Renal cortical epithelial cell (primary cell): ENCODE measurements around the gene LIFR. TPM values are rescaled to one million over a fixed set of nuclear protein-coding genes. Genes with fewer than 3 reads are reported as not detected.
A peak's percentile ranks its signal among the peaks of the same experiment; 100 is the strongest.

Experiments used
- DNase-seq: peaks from one replicate; pipeline ENCODE4 v3.0.0-alpha.2; 2011; ENCODE audit warnings: low read depth
- total RNA-seq: library from RNA; depleted of rRNA; stranded (reverse); fragments of >200 nt; gene quantifications from 2 replicates; pipeline ENCODE4 v1.2.3, GENCODE V29; 2014

LIFR gene
- total RNA-seq, 1 donor from 2014 or later: 45.7 TPM

DNA sequence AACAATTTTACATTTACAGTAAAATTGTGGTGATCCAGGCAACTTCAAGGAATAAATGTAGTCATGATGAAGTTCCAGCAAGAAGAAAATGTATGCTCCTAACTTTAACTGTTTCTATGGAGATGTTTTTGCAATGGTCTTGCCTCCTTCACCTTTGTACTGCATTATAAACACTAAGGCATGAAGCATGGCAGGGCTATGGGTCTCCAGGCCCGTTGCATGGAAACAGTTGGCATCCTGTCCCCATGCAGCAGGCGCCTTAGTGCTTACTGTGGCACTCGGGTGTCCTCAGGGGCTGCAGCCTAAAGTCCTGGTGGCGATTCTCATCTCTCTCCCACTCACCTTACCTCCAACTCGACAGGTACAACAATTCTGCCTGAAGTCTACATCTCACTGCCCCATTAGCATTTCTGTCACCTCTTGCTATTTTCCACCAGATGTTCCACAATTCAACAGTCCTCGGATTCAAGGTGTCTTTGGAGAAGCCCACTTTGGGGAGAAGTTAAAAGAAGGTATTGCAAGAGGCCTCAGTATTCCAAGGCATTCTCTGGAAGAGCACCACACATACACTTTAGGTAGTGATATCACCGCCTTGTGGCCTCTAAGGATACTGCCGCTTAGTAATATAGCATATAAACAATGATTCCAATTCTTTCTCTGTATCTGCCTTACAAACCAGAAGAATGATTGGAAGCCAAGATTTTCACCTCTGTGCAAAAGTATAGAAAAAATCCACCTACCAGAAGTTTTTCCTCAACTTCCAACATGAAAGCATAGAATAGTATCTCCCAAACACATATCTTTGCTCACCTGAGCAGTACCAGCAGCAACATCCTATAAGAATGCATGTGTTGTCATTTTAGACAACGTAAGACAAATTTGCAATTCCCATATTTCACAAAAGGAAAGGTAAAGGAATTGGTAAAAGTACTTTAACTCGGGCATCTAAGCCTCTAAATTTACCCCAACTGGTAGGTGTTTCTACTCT, 5.1 kb downstream of the LIFR start:
- DNase-seq: peak; percentile 58

DNA sequence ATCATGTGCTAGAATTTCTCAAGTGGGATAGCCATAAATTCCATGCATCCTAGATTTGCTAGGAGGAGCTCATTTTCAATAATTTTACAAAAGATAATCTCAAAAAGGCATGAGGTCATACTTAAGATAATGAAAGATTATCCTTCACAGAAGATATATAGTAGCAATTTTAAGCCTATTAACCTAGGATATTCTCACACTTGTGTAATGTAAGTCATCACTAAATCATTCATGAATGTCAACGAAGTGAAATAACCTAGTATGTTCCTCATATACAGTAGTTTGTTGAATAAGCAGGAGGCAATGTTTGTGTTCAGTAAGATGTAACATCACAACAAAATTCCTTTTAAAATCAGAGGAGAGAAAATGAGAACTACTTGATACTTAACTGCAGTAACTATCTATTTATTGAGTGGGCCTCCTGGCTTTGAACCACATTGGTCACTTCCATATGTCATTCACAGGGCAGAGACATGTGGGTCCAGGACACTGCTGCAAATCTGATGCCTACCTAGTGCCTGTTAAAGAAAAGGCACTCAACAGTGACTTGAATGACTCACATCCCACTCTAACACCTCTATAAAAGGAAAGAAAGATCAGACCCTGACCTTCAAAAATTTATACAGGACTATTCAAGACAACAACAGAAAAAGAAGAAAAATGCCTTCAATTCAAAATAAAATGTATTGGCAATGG, 8.2 kb downstream of the LIFR start:
- DNase-seq: peak; percentile 81

DNA sequence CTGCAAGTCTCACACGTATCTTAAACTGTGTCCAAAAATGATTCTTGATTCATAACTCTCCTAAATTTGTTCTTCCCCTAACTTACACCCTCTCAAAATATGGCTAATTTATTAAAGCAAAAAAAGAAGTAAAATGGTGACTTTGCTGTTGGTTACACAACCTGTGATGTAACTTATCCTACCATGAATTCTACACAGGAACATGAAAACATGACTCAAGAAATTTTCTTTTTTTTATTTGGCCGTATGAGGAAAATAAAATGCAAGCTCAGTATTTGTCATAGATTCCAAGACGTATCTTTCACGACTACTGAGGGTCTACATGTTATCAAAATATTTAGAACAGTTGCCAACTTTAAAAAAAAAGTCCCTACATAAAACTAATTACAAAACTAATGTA, 9.2 kb downstream of the LIFR start:
- DNase-seq: no peak

DNA sequence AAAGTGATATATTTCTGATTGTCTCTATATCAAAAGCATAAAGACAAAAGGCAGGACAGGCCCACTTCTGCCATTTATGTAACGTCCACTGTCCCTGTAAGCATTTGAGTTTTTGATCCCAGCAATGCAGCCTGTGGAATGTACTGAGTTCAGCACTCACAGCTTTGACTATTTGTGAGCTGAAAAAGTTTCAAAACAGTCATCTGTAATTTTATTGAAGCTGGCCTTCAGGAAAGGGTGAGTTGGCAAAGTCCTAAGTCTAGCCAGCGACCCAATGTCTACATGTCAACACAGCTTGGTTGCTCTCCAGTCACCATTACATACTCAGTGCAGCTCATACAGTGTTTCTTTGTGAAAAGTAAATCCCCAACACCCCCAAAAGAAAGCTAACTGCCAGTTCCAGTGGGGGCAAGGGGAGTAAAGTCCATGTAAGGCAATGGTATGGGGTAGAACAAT, 9.7 kb downstream of the LIFR start:
- no peak for DNase-seq

DNA sequence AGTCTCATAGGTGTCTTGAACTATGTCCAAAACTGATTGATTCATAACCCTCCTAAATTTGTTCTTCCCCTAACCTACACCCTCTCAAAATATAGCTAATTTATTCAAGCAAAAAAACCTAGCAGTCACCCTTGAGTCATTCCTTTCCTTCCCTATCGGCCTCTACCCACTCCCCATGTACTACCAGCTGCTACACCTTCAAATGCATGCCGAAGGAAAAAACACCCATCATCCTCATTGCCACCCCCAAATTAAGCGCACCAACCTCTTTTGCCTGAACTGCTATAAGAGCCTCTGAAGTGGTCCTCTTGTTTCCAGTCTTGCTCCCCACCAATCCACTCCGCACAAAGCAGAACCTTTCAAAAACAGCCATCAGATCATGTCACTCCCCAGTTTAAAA, 12.6 kb downstream of the LIFR start:
- DNase-seq: no peak

DNA sequence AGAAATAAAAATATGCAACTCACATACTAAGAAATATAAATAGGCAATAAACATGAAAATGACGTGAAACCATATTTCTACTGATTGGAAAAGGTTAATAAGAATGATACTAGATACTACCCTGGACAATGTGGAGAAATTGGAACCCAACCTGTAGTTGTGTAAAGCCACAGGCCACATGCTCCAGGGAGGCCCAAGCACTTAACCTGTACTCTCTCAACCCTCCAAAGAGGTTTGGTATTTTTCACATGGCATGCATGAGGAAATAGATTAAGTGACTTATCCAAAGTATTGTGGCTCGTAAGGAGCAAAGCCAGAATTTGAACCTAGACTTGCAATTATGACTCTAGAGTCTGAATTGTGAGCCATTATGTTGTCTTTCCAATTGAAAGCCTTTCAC, 13.4 kb downstream of the LIFR start:
- no peak for DNase-seq

DNA sequence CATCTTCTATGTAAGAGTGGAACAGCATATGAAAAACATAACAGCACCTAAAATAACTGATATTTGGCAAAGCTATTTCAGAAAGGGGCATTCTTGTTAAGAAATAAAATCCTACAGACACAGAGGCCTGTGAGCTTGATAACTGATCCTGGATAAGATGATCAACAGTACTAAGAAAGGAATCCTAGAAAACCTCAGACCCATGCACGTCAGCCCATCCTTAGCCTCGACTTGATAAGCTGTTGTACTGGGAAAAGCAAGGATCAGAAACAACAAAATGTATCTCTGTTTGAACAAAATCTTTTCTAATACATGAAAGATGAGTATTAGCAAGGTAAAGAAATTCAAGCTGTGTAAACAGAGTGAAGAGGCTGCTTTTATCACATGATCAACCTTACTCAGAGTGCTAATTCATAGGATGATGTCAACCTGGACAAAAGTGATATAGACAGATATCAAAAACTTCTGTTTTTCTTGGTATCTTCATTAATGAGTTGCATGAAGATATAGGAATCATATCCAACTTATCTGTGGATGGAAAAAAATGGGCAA, 15.2 kb downstream of the LIFR start:
- no peak for DNase-seq

DNA sequence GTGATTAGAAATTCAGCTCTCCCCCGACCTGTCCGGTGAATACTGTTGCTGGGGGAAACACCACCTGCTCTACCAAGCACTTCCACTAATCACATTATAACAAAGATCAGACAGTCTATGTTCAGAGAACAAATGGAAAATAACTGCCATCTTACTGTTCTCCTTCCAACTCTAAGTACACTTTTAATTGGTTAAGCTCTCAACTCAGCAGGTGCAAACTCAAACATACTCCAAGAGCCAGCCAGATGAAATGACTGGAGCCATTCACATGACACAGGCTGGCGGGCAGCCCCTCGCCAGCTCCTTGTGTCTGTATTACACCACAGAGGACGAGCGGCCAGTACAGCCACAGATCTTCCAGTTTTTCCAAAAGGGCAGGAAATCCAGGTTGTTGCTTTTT, 16.1 kb downstream of the LIFR start:
- DNase-seq: no peak

DNA sequence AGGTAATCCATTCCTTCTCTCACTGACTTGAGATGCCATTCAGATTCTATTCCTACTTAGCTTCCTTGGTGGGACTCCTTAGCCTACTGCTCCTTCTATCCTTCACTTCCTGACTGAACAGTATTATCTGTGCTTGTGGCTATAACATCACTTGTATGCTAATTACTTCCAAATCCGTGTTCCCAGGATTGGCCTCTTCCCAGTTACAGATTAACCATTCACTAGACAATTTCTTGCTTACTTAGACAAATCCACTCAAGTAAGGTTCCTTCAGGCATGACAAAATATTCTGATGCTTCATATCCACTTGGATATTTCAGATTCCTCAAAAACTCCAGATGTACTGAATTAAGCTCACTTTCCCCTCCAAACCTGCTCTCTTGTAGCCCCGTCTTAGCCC, 18.3 kb downstream of the LIFR start:
- DNase-seq: peak; percentile 79

DNA sequence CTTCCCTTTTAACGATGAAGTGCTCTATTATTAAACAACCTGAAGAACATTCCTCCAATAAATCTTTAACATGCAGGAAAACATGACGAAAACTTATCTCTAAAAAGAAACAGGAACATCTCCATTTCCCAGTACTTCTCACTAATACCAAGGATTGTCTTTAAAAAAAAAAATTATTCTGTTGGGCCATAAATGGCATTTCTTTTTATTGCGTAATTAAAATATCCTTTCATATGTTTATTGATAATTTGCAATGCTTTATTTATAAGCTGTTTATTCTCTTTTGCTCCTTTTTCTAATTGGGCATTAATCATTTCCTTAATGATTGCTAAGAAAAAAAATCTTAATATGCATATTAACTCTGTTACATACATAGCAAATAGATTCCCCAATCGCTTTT, 18.9 kb downstream of the LIFR start:
- DNase-seq: no peak

DNA sequence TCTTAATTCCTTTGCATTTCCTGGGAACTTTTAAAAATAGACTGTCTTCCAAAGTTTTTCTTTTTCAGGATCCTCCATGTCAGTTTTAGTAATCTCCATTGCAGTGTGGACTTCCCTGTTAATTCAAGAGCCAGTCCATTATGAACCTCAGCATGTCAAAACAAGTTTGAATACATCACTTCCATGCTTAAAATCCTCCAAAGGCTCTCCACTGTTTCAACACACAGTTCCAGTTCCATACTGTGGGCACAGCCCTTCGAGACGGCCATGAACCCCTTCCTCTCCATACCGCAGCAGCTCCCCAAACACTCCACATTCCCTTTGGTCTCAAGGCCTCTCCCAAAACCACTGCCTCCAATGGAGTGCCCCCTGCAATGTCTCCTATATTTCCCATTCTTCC, 19.5 kb downstream of the LIFR start:
- DNase-seq: no peak

DNA sequence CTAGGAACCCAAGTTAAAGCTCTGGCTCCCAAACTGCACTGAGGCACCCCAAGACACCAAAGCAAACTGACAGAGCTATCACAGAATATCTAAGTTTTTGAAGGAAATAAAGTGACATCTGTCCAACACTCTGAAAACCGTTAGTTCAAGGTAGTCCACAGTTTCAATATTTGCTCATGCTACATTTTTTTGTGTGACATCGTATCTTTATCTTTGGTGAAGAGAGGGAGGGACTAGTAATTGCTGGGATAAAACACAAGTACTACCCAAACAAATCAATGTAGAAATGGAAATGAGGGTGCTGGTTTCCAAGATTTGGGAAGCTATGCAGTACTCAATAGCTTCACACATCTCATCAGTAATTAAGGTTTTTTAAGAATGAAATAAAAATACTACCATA, 20.6 kb downstream of the LIFR start:
- DNase-seq: no peak

DNA sequence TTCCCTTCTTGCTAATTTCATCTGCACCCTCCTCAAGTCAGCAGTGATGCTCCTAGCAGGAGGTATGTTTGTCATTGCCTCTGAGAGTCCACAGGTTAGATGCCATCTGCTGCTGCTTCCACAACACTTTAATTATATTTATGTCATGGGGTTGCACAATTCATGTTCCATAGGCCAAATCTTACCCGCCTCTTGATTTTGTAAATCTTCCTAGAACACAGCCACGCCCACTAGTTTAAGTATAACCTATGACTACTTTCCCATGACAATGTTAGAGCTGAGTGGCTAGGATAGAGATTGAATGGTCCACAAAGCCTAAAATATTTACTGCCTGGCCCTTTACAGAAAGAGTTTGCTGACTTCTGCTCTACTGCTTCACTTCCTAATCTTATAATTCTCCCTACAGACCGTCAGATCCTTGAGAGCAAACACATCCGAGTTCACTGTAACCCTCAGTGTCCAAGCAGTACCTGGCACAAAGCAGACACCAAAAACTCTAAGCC, 21.1 kb downstream of the LIFR start:
- DNase-seq: peak; percentile 53

DNA sequence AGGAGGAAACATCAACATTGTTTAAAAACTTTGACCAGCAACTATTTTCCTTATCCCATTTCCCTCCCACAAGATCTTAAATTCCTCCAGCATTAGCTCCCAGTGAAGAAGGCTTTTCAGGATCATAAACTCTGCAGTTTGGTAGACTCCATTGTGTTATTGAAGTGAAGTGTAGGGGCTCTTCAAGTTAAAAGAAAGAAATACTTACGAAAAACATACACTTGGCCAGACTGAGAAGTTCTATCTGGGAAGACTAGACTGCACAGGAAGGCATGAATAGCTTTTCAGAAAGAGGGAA, 22.3 kb downstream of the LIFR start:
- peak; percentile 66 for DNase-seq

DNA sequence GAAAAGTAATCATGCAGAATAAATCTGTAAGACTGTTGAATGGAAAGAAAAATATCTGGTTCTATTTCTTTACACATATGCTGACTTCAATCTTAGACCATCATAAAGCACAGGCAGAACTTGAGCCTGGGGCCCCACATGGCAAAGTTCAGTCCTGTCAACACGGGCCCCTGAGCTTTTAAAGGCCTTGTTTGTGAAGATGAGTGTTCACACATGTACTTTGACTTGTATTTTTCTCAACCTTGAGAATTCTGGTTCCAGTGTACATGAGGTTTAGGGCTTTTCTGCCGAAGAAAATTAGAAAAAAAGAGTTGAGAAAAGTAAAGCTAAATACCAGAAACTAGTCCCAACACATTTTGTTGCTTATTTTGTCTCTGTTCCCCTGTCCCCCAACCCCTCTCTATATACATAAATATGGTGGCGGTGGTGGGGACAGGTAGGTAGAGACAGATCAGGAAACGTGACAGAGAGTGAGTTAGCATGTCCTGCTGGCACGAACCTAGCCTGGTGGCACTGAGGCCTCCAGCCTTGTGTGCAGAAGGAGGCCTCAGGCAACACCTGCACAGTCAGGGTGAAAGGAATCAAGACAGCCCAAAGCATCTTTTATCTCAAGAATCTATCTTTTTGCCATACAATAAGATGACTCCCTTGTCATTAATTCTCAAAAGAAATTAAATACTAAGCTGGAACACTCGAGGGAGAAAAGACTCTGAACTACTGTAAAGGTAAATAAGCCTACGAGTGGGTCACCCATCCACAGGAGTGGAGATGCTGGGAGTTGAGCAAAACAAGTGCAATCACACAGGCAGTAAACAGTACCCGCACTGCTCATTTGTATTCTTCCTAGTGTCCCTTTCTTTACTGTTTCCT, 22.9 kb downstream of the LIFR start:
- no peak for DNase-seq

DNA sequence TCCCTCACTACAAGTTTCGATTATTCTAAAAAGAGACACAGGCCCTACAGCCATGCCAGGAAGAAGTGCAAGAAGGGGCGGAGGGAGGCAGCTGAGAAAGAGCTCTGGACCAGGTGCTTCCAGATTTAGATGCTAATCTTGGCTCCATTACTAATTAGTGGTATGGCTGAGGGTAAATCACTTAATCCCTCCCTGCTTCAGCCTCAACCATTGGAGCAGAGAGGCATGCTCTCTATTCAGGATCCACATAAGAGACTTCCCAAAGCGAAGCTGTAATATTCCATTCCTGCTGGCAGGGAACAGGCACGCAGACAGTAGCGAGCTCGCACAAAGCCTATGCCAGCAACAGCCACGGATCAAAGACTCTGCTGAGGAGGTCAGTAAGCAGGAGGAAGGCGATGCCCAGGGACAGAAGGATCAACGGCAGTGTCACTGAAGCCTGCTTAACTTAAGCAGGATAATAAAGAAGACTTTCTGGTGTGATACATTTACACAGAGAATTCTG, 24.2 kb downstream of the LIFR start:
- DNase-seq: peak; percentile 47

DNA sequence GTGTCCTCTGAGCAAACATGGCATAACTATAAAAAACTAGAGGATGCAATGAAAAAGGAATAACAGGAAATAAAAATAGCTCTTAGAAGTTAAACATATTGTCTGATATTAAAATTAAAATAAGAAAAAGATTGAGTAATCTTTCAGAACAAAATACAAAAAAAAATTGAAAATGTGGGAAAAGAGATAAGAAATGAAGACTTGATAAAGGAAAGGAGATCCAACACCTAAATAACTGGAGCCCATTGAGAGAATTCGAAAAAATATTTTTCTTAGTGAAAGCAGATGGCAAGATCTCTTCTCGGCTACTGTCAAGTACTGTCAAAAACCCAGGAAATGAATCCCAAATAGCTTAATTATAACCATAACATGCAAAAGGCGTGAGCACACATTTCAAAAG, 24.9 kb downstream of the LIFR start:
- DNase-seq: no peak

DNA sequence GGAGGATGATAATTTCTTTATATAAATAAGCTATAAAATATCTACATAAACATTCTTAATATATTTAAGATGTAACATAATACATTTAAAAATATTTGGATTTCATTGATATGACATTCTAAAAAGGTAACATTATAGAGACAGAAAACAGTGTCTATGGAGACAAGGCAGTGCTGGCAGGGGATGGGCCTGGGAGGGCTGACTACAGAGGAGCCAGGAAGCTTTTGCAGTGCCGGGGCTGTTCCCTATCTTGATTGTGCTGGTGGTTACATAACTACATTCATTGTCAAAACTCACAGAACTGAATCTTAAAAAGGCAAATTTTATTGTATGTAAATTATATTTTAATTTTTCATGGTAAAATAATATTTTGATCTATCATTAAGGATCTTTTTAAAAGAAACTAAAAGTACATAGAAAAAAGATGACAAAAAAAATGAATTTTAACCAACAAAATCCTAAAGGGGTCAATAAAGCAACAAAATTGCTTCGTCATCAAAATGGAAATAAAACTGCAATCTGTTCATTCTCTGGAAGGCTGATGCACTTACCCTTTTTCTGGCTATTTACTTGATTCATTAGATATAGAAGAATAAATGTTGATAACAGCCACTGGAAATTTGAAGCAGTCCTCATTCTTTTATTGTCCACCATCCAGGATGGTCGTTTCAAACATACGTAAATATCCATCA, 26.3 kb downstream of the LIFR start:
- no peak for DNase-seq

DNA sequence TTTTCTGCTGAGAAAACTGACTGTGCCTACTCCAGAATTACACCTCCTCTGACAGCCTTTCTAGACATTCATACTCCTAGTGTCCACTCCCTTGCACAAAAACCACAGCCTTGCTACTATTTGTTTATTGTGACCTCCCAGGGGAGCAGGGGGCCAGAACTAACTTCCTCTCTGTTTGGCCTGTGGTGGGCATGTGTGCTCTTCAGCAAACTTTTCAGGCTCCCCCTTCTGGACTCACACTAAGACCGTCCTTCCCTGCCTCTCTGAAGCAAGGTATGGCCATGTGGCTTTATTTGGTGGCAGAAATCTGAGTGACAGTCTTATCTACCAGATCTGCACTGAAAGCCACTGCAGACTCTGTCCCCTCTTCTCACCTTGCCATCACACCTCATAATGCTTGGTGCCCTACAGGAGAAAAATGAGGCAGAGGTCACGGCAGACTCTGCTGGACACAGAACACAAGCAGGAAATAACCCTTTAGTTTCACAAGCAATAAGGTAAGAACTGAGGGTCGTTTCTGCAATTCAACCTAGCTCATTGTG, 28.2 kb downstream of the LIFR start:
- no peak for DNase-seq

DNA sequence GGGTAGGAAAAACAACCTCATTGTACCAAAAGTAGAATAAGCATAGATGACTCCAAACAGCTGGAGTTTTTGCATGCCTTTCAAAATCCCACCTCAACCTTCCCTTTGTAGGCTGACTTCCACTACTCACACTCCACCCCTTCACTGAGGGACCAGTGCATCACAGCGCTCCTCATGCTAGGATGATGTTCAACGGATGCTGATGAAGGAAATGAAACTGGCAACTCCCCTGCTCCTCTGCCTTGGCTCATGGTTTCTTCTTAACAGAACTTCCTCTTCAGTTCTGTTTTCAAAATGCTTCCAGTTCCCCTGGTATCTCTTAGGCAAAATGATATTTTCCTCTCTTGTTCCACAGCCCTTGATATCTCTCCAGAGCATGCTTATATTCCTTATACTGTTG, 29.0 kb downstream of the LIFR start:
- DNase-seq: no peak

DNA sequence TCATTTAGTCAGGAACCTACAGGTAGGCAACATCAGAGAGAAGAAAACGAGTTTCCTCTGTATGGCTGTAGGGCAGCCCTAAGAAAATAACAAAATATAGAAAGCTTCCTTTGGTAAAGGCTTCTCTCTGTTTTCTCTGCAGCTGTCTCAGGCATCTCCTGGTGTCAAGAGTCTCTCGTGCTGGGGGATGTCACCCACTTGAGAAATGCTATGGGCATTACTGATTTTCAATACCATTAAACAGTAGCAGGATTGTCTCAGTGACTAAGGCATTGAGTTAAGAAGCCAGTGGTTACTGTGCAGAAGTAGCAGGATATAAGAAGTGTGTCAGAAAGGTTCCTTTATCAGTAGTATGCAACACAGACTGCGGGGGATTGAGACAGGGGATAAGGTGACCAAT, 32.4 kb downstream of the LIFR start:
- DNase-seq: no peak
